Measurements from ENCODE around the gene LPIN1. TPM values are rescaled to one million over a fixed set of nuclear protein-coding genes. Genes with fewer than 3 reads are reported as not detected.

Gene LPIN1
- total RNA-seq, 1 experiment from 2014 or later = 4.4 TPM

- DNase-seq = no peak
- H4K8ac ChIP-seq (replicated peaks; ENCODE audit: insufficient read length, low read depth, low read length) = no peak overlapping the region
- no peak overlapping the region for H3K27ac Mint-ChIP-seq
- H3K79me2 ChIP-seq (ENCODE audit: insufficient read depth, low read length) = no peaks in the 10 kb centered on the region
- H3K27ac ChIP-seq (ENCODE audit: insufficient read length, low read depth, low read length) = no peak overlapping the region
- H2BK120ac ChIP-seq (ENCODE audit: low read depth, low read length, poor library complexity, severe bottlenecking) = no peak overlapping the region
- H2BK12ac ChIP-seq (ENCODE audit: insufficient read length, low read depth, low read length) = no peak overlapping the region
- H2AFZ ChIP-seq (ENCODE audit: low read length) = no peak overlapping the region
- H4K5ac ChIP-seq (ENCODE audit: insufficient read length, low read depth, low read length) = no peak overlapping the region
- no peak overlapping the region for H3K4ac ChIP-seq (ENCODE audit: low read depth, low read length)
- no peak overlapping the region for H3K4me3 Mint-ChIP-seq
- peaks cover 0 to 4% of the 10 kb centered on the region in 2 experiments; a peak in 1 of 5 replicates for H3K9me3 Mint-ChIP-seq
- TF ChIP-seq CTCF (conservative IDR thresholded peaks at IDR 0.05) = no peak
- no peak overlapping the region for H3K9ac ChIP-seq (ENCODE audit: extremely low read depth, insufficient read length, low read length)
- no peak overlapping the region for H2BK20ac ChIP-seq (ENCODE audit: low read depth, low read length, poor library complexity, severe bottlenecking)
- no peak overlapping the region for H2AK5ac ChIP-seq (ENCODE audit: insufficient read length, low read length)
- H3K23ac ChIP-seq (ENCODE audit: insufficient read length, low read depth, low read length) = no peak overlapping the region
- no peak overlapping the region for H3T11ph ChIP-seq (ENCODE audit: low read length)
- H2BK5ac ChIP-seq (ENCODE audit: insufficient read length, low read length) = no peak overlapping the region
- no peak overlapping the region for H3K18ac ChIP-seq (ENCODE audit: insufficient read length, low read depth, low read length)
- no peaks in the 10 kb centered on the region; the same call in 1 of the 2 replicates for H3K27me3 Mint-ChIP-seq (ENCODE audit: low read depth)
- no peak overlapping the region for H3K4me2 ChIP-seq (ENCODE audit: insufficient read depth, insufficient read length, low read length)
- no peaks in the 10 kb centered on the region for H3K4me1 ChIP-seq (ENCODE audit: insufficient read depth, low read length)
- H3K9me3 ChIP-seq (ENCODE audit: control insufficient read depth, low read depth, low read length) = no peaks in the 10 kb centered on the region
- H3K14ac ChIP-seq (ENCODE audit: insufficient read depth, low read length) = no peak overlapping the region
- H3K56ac ChIP-seq (ENCODE audit: insufficient read length, low read depth, low read length) = no peak overlapping the region
- no peaks in the 10 kb centered on the region for H3K4me1 Mint-ChIP-seq
- H3K36me3 Mint-ChIP-seq (ENCODE audit: insufficient read depth in 1 of 3, low read depth in 3 of 3) = peaks cover 14 to 33% (median 24%) of the 10 kb centered on the region in 3 experiments; a peak in 6 of 7 replicates
- no CpG with 5 or more reads among the region's 10 CpGs for WGBS (ENCODE audit: extremely low coverage, insufficient read length, low lambda C conversion rate)
- no peak overlapping the region for H2BK15ac ChIP-seq (ENCODE audit: low read depth, low read length)
- H3K79me1 ChIP-seq (ENCODE audit: insufficient read depth, low read depth, low read length, poor library complexity, severe bottlenecking) = no peaks in the 10 kb centered on the region
- H3K23me2 ChIP-seq (ENCODE audit: insufficient read length, low read depth, low read length, poor library complexity, severe bottlenecking) = no peaks in the 10 kb centered on the region
- H4K20me1 ChIP-seq (ENCODE audit: control insufficient read depth, insufficient read depth, insufficient read length) = no peaks in the 10 kb centered on the region
- H4K91ac ChIP-seq (ENCODE audit: insufficient read length, low read depth, low read length) = no peak overlapping the region
- H3K27me3 ChIP-seq (ENCODE audit: insufficient read depth, low read length) = no peaks in the 10 kb centered on the region
Observed at GRCh38 chr2:11773111-11773510, 26.7 kb downstream of the LPIN1 start.

Data from H9 (cell line).